ENCODE data around the gene STX5.
A peak's percentile ranks its signal among the peaks of the same experiment; 100 is the strongest.

GRCh38 chr11:62854013-62854824 lies 22.4 kb upstream of the STX5 start:
- TF ChIP-seq POLR2A (IDR thresholded peaks at IDR 0.05; ENCODE audit: low read depth, low read length) (0 out of 2 replicates have a peak, but pooled peaks have one; percentile 13), POLR2AphosphoS5 (IDR thresholded peaks at IDR 0.05; ENCODE audit: low read depth, low read length) (no peak; the same call in 1 of the 2 replicates)
